ENCODE data around the gene TNFRSF13B. TPM values are rescaled to one million over a fixed set of nuclear protein-coding genes. Genes with fewer than 3 reads are reported as not detected.
A peak's percentile ranks its signal among the peaks of the same experiment; 100 is the strongest.
"Not testable (repeated sequence)": the region's sequence is repeated elsewhere in the genome, so short reads cannot be mapped to it uniquely, and the experiment has no call there.

Gene TNFRSF13B
- total and polyA plus RNA-seq, 7 donors, result not detected

GRCh38 chr17:17015230-17015629, 43.3 kb upstream of the TNFRSF13B start:
- Histone ChIP-seq H3K27me3 (ENCODE audit: insufficient read depth in 3 of 3, low read length in 2 of 3) (no peaks in the 10 kb centered on the region), H3K4me1 (no peaks in the 10 kb centered on the region), H3K9me3 (no peaks in the 10 kb centered on the region), H3K4me3 (no peak overlapping the region), H3K36me3 (ENCODE audit: insufficient read depth in 1 of 2, low read depth in 1 of 2) (no peaks in the 10 kb centered on the region), H3K27ac (no peak overlapping the region)
- intact Hi-C loops (cut with DNase I), result no loop called here
- no peak for DNase-seq
- no peak for ATAC-seq
- 93 to 99% (median 95%) methylated on average over 6 of the region's 6 CpGs for WGBS, 3 donors
- TF ChIP-seq CTCF (IDR thresholded peaks at IDR 0.05), result no peak

GRCh38 chr17:17014748-17015124, 42.8 kb upstream of the TNFRSF13B start:
- peak in 1 of 2 donors; percentile 25 for DNase-seq
- H3K27me3 ChIP-seq (ENCODE audit: insufficient read depth in 3 of 3, low read length in 2 of 3); H3K27ac ChIP-seq; H3K4me3 ChIP-seq; intact Hi-C loops (cut with DNase I); H3K4me1 ChIP-seq; ATAC-seq; H3K9me3 ChIP-seq; H3K36me3 ChIP-seq (ENCODE audit: insufficient read depth in 1 of 2, low read depth in 1 of 2): not testable (repeated sequence)
- WGBS, 3 donors, result 81 to 89% (median 83%) methylated on average over 9 of the region's 9 CpGs

GRCh38 chr17:17013828-17014747, 42.2 kb upstream of the TNFRSF13B start:
- H3K9me3 ChIP-seq; intact Hi-C loops (cut with DNase I); H3K36me3 ChIP-seq (ENCODE audit: insufficient read depth in 1 of 2, low read depth in 1 of 2); H3K4me1 ChIP-seq; H3K27ac ChIP-seq; H3K27me3 ChIP-seq (ENCODE audit: insufficient read depth in 3 of 3, low read length in 2 of 3); H3K4me3 ChIP-seq; ATAC-seq: not testable (repeated sequence)
- peak in 1 of 2 donors; percentile 15 for DNase-seq
- 90 to 92% (median 91%) methylated on average over 13 of the region's 14 CpGs for WGBS, 3 donors

GRCh38 chr17:17011043-17011907, 39.4 kb upstream of the TNFRSF13B start:
- ATAC-seq, result peak; percentile 61 to 72 (median 66)
- H3K9me3 ChIP-seq; intact Hi-C loops (cut with DNase I); H3K4me1 ChIP-seq; H3K36me3 ChIP-seq (ENCODE audit: insufficient read depth in 1 of 2, low read depth in 1 of 2); H3K4me3 ChIP-seq; H3K27me3 ChIP-seq (ENCODE audit: insufficient read depth in 3 of 3, low read length in 2 of 3); H3K27ac ChIP-seq: not testable (repeated sequence)
- DNase-seq, result peak; percentile 56 to 59
- WGBS, 3 donors, result 31 to 47% (median 43%) methylated on average over 3 to 6 of the region's 12 CpGs

- intact Hi-C loops (cut with DNase I), result not testable (repeated sequence)
These were observed 38.7 kb upstream of the TNFRSF13B start for GRCh38 chr17:17010545-17011034.

GRCh38 chr17:17009972-17010371, 38.1 kb upstream of the TNFRSF13B start:
- not testable (repeated sequence) for H3K27ac ChIP-seq; H3K4me1 ChIP-seq; H3K9me3 ChIP-seq; H3K4me3 ChIP-seq; H3K36me3 ChIP-seq (ENCODE audit: insufficient read depth in 1 of 2, low read depth in 1 of 2); H3K27me3 ChIP-seq (ENCODE audit: insufficient read depth in 3 of 3, low read length in 2 of 3)
- 0 to 40% (median 17%) methylated on average over 1 of the region's 4 CpGs for WGBS, 3 donors
- DNase-seq (peak in 1 of 2 donors; percentile 50), ATAC-seq (peak; percentile 86 to 95 (median 90))
- TF ChIP-seq CTCF (IDR thresholded peaks at IDR 0.05), result peak; percentile 26
- intact Hi-C loops (cut with DNase I), result loop anchor here in 1 of 2 donors (10.0 kb wide), 3 partner anchors 115 to 635 kb away; no protein-coding TSS in a partner anchor

More at GRCh38 chr17:17010545-17011034, 38.7 kb upstream of the TNFRSF13B start:
- H3K4me1 ChIP-seq; H3K27ac ChIP-seq; H3K4me3 ChIP-seq; H3K36me3 ChIP-seq (ENCODE audit: insufficient read depth in 1 of 2, low read depth in 1 of 2); H3K27me3 ChIP-seq (ENCODE audit: insufficient read depth in 3 of 3, low read length in 2 of 3); H3K9me3 ChIP-seq: not testable (repeated sequence)
- peak; percentile 52 to 67 for DNase-seq
- 31 to 40% (median 38%) methylated on average over 3 to 5 of the region's 12 CpGs for WGBS, 3 donors
- ATAC-seq, result peak; percentile 78 to 88 (median 80)

- not testable (repeated sequence) for DNase-seq; ATAC-seq; H3K4me3 ChIP-seq; H3K4me1 ChIP-seq; H3K36me3 ChIP-seq (ENCODE audit: insufficient read depth in 1 of 2, low read depth in 1 of 2); H3K27ac ChIP-seq; H3K27me3 ChIP-seq (ENCODE audit: insufficient read depth in 3 of 3, low read length in 2 of 3); H3K9me3 ChIP-seq
- intact Hi-C loops (cut with DNase I), result loop anchor here in 1 of 2 donors (10.0 kb wide), 3 partner anchors 116 to 636 kb away; no protein-coding TSS in a partner anchor
- 89 to 93% (median 89%) methylated on average over 9 to 10 of the region's 10 CpGs for WGBS, 3 donors
These were observed 36.9 kb upstream of the TNFRSF13B start for GRCh38 chr17:17008621-17009397.

GRCh38 chr17:17007891-17008290, 36.0 kb upstream of the TNFRSF13B start:
- H3K9me3 ChIP-seq; H3K27ac ChIP-seq; H3K36me3 ChIP-seq (ENCODE audit: insufficient read depth in 1 of 2, low read depth in 1 of 2); H3K27me3 ChIP-seq (ENCODE audit: insufficient read depth in 3 of 3, low read length in 2 of 3); ATAC-seq; H3K4me3 ChIP-seq; H3K4me1 ChIP-seq: not testable (repeated sequence)
- intact Hi-C loops (cut with DNase I), result loop anchor here in 1 of 2 donors (10.0 kb wide), 3 partner anchors 117 to 637 kb away; no protein-coding TSS in a partner anchor
- peak in 1 of 2 donors; percentile 32 for DNase-seq
- whole genome bisulfite sequencing, 3 donors, result 46 to 56% (median 52%) methylated on average over 2 to 4 of the region's 6 CpGs
